OCI-LY3 (cell line): Measurements from ENCODE around the gene MYB.

Source experiments
- EZH2phosphoT487 ChIP-seq: fragments of 200-600 bp; shearing (Covaris generic); IDR thresholded peaks from 2 replicates; pipeline ENCODE4 v1.6.1; 2018; ENCODE audit warnings: antibody characterized with exemption, mixed run types, low read depth
- TF ChIP-seq, protein P1 (sequence below): fragments of 200-600, 300-600 bp; sonication (generic); IDR thresholded peaks from 2 replicates; pipeline ENCODE4 v1.5.1; 2014; ENCODE audit warnings: antibody characterized with exemption, low read length, low read depth

DNA sequence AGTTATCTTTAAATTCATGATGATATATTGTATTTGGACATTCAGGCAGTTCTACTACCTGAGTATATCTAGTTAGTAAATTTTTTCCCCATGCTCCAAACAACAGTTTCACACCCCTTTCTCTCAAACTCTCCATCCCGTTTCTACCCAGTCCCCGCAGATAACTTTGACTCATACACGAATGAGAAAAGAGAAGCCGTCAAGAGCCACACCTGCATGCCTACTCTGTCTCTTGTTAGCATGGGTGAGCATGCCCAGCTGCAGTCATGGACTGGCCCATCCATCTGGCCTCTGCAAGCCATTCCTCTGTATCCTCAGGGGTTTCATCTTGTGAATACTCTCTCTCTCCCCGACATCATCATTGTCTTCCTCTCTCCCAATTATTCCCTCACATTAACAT lies 41.5 kb downstream of the MYB start:
- TF ChIP-seq, protein P1, sequence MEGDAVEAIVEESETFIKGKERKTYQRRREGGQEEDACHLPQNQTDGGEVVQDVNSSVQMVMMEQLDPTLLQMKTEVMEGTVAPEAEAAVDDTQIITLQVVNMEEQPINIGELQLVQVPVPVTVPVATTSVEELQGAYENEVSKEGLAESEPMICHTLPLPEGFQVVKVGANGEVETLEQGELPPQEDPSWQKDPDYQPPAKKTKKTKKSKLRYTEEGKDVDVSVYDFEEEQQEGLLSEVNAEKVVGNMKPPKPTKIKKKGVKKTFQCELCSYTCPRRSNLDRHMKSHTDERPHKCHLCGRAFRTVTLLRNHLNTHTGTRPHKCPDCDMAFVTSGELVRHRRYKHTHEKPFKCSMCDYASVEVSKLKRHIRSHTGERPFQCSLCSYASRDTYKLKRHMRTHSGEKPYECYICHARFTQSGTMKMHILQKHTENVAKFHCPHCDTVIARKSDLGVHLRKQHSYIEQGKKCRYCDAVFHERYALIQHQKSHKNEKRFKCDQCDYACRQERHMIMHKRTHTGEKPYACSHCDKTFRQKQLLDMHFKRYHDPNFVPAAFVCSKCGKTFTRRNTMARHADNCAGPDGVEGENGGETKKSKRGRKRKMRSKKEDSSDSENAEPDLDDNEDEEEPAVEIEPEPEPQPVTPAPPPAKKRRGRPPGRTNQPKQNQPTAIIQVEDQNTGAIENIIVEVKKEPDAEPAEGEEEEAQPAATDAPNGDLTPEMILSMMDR, result no peak
- TF ChIP-seq EZH2phosphoT487, result no peak
